HG02885 (cell line): ENCODE measurements around the gene OR51I2.

Source experiments
- ATAC-seq: cut with Tn5 transposase; IDR thresholded peaks from one replicate; pipeline ENCODE4 v1.9.1; 2021; ENCODE audit warnings: mild to moderate bottlenecking; ENCODE audit not compliant: unreplicated experiment, poor library complexity

The OR51I2 gene

GRCh38 chr11:5505363-5506048, 56.4 kb downstream of the OR51I2 start:
- no peak for ATAC-seq
